HPDE6-E6E7 (cell line): ENCODE data around the gene KATNAL1.
"Not testable (repeated sequence)": the region's sequence is repeated elsewhere in the genome, so short reads cannot be mapped to it uniquely, and the experiment has no call there.

Experiments
- DNase-seq: peaks from one replicate; pipeline ENCODE4 v3.0.0; 2011; ENCODE audit warnings: missing footprints; ENCODE audit errors: extremely low spot score

The KATNAL1 gene

GRCh38 chr13:30292325-30292724 lies 15.0 kb downstream of the KATNAL1 start:
- DNase-seq, result no peak

GRCh38 chr13:30290812-30291436 lies 16.4 kb downstream of the KATNAL1 start:
- DNase-seq, result no peak

GRCh38 chr13:30289533-30289932 lies 17.8 kb downstream of the KATNAL1 start:
- DNase-seq, result no peak

GRCh38 chr13:30286059-30286458 lies 21.3 kb downstream of the KATNAL1 start:
- not testable (repeated sequence) for DNase-seq

GRCh38 chr13:30276178-30276577 lies 31.2 kb downstream of the KATNAL1 start:
- no peak for DNase-seq

GRCh38 chr13:30274083-30274482 lies 33.3 kb downstream of the KATNAL1 start:
- DNase-seq, result no peak

GRCh38 chr13:30270035-30270434 lies 37.3 kb downstream of the KATNAL1 start:
- DNase-seq, result not testable (repeated sequence)

- DNase-seq, result no peak
Measured at GRCh38 chr13:30268673-30269072, 38.7 kb downstream of the KATNAL1 start.

- no peak for DNase-seq
Measured at GRCh38 chr13:30266756-30267155, 40.6 kb downstream of the KATNAL1 start.

- not testable (repeated sequence) for DNase-seq
Measured at GRCh38 chr13:30259149-30259733, 48.1 kb downstream of the KATNAL1 start.

GRCh38 chr13:30257468-30258099 lies 49.8 kb downstream of the KATNAL1 start:
- no peak for DNase-seq

- no peak for DNase-seq
Measured at GRCh38 chr13:30256713-30257467, 50.5 kb downstream of the KATNAL1 start.

- DNase-seq, result no peak
Measured at GRCh38 chr13:30255696-30256095, 51.7 kb downstream of the KATNAL1 start.

GRCh38 chr13:30253830-30254229 lies 53.5 kb downstream of the KATNAL1 start:
- DNase-seq, result no peak

GRCh38 chr13:30247406-30247805 lies 59.9 kb downstream of the KATNAL1 start:
- no peak for DNase-seq

- no peak for DNase-seq
Measured at GRCh38 chr13:30241532-30241931, 65.8 kb downstream of the KATNAL1 start.

- DNase-seq, result no peak
Measured at GRCh38 chr13:30240608-30241007, 66.7 kb downstream of the KATNAL1 start.

- DNase-seq, result no peak
Measured at GRCh38 chr13:30235216-30235615, 72.1 kb downstream of the KATNAL1 start.

- no peak for DNase-seq
Measured at GRCh38 chr13:30234619-30235162, 72.7 kb downstream of the KATNAL1 start.

GRCh38 chr13:30224732-30225131 lies 82.6 kb downstream of the KATNAL1 start:
- no peak for DNase-seq

GRCh38 chr13:30222254-30222653 lies 85.1 kb downstream of the KATNAL1 start:
- no peak for DNase-seq

- no peak for DNase-seq
Measured at GRCh38 chr13:30216111-30216510, 91.2 kb downstream of the KATNAL1 start.
